ENCODE measurements around the gene CARD14. TPM values are rescaled to one million over a fixed set of nuclear protein-coding genes. Genes with fewer than 3 reads are reported as not detected.

CARD14 gene
- 0.15 TPM in 1 of 2 replicates, not detected in the other for total RNA-seq (2014; rRNA removed; shearing (Covaris generic))

GRCh38 chr17:80169784-80170500, at the start of gene CARD14:
Gene CARD14, plus strand, starts transcription at chr17:80170030. Its CDS starts 11,409 bp downstream, at chr17:80181439.
- no peak for DNase-seq (ENCODE audit: low spot score)

GRCh38 chr17:80122026-80122575, 47.7 kb upstream of the CARD14 start:
- no peak for DNase-seq (ENCODE audit: low spot score)

- DNase-seq (ENCODE audit: low spot score): no peak
These were observed 46.8 kb upstream of the CARD14 start for GRCh38 chr17:80122926-80123505.

- DNase-seq (ENCODE audit: low spot score): peak; percentile 53
These were observed 46.0 kb upstream of the CARD14 start for GRCh38 chr17:80123791-80124190.

GRCh38 chr17:80124351-80124981, 45.4 kb upstream of the CARD14 start:
- no peak for DNase-seq (ENCODE audit: low spot score)

GRCh38 chr17:80125656-80126448, 44.0 kb upstream of the CARD14 start:
- DNase-seq (ENCODE audit: low spot score): no peak

GRCh38 chr17:80126449-80126715, 43.4 kb upstream of the CARD14 start:
- no peak for DNase-seq (ENCODE audit: low spot score)

GRCh38 chr17:80129006-80129565, 40.7 kb upstream of the CARD14 start:
- DNase-seq (ENCODE audit: low spot score): no peak

- no peak for DNase-seq (ENCODE audit: low spot score)
These were observed 38.8 kb upstream of the CARD14 start for GRCh38 chr17:80130992-80131391.

GRCh38 chr17:80132906-80133625, 36.8 kb upstream of the CARD14 start:
- DNase-seq (ENCODE audit: low spot score): no peak

GRCh38 chr17:80133626-80133970, 36.2 kb upstream of the CARD14 start:
- DNase-seq (ENCODE audit: low spot score): no peak

GRCh38 chr17:80137131-80137530, 32.7 kb upstream of the CARD14 start:
- no peak for DNase-seq (ENCODE audit: low spot score)

- DNase-seq (ENCODE audit: low spot score): no peak
These were observed 30.9 kb upstream of the CARD14 start for GRCh38 chr17:80138856-80139426.

- no peak for DNase-seq (ENCODE audit: low spot score)
These were observed 28.2 kb upstream of the CARD14 start for GRCh38 chr17:80141463-80142165.

- DNase-seq (ENCODE audit: low spot score): no peak
These were observed 26.9 kb upstream of the CARD14 start for GRCh38 chr17:80142929-80143328.

GRCh38 chr17:80145076-80146075, 24.5 kb upstream of the CARD14 start:
- DNase-seq (ENCODE audit: low spot score): no peak

- DNase-seq (ENCODE audit: low spot score): no peak
These were observed 23.5 kb upstream of the CARD14 start for GRCh38 chr17:80146121-80147034.

All from H4 (cell line).